Type B pancreatic cell (in vitro differentiated cells): Measurements from ENCODE around the gene TNK2. TPM values are rescaled to one million over a fixed set of nuclear protein-coding genes. Genes with fewer than 3 reads are reported as not detected.
"Not testable (repeated sequence)": the region's sequence is repeated elsewhere in the genome, so short reads cannot be mapped to it uniquely, and the experiment has no call there.

Experiments used
- DNase-seq: peaks from one replicate; pipeline ENCODE4 v3.0.0; 2021; ENCODE audit warnings: mixed read lengths; ENCODE audit not compliant: unreplicated experiment; ENCODE audit errors: extremely low spot score
- H3K27ac Mint-ChIP-seq: 2 replicates; pipeline ENCODE4 v1.8.0; 2021; ENCODE audit warnings: mild to moderate bottlenecking, mixed read lengths
- H3K27me3 Mint-ChIP-seq: 2 replicates; pipeline ENCODE4 v1.8.0; 2021; ENCODE audit warnings: mixed read lengths
- H3K36me3 Mint-ChIP-seq: 2 replicates; pipeline ENCODE4 v1.8.0; 2021; ENCODE audit warnings: mixed read lengths
- H3K4me1 Mint-ChIP-seq: one replicate; pipeline ENCODE4 v1.8.0; 2021; ENCODE audit warnings: mixed read lengths; ENCODE audit not compliant: unreplicated experiment
- H3K4me3 Mint-ChIP-seq: 2 replicates; pipeline ENCODE4 v1.8.0; 2021; ENCODE audit warnings: mild to moderate bottlenecking, mixed read lengths
- H3K9me3 Mint-ChIP-seq: 2 replicates; pipeline ENCODE4 v1.8.0; 2021; ENCODE audit warnings: mixed read lengths
- CTCF ChIP-seq: fragments of 200-600 bp; sonication (generic); conservative IDR thresholded peaks from 2 replicates; pipeline ENCODE4 v1.5.0; 2021; ENCODE audit warnings: antibody characterized with exemption, mild to moderate bottlenecking
- total RNA-seq: library from RNA; stranded (reverse); gene quantifications from 2 replicates; pipeline ENCODE4 v1.2.1, GENCODE V29; 2021; ENCODE audit warnings: low replicate concordance

Gene TNK2
- total RNA-seq, 1 donor from 2014 or later: 42.5 TPM

- H3K4me1 Mint-ChIP-seq: peaks cover 7% of the 10 kb centered on the region
- DNase-seq: no peak
- H3K4me3 Mint-ChIP-seq: no peak overlapping the region
- peaks cover 21% of the 10 kb centered on the region for H3K27me3 Mint-ChIP-seq
- H3K27ac Mint-ChIP-seq: no peak overlapping the region
- TF ChIP-seq CTCF: no peak
- H3K9me3 Mint-ChIP-seq: no peaks in the 10 kb centered on the region
- no peaks in the 10 kb centered on the region for H3K36me3 Mint-ChIP-seq
Observed at GRCh38 chr3:195921334-195921791, 13.0 kb upstream of the TNK2 start.

- TF ChIP-seq CTCF: no peak
- H3K4me1 Mint-ChIP-seq: peaks cover 15% of the 10 kb centered on the region
- no peaks in the 10 kb centered on the region for H3K9me3 Mint-ChIP-seq
- H3K27me3 Mint-ChIP-seq: peaks cover 26% of the 10 kb centered on the region
- H3K27ac Mint-ChIP-seq: no peak overlapping the region
- DNase-seq: no peak
- no peak overlapping the region for H3K4me3 Mint-ChIP-seq
- no peaks in the 10 kb centered on the region for H3K36me3 Mint-ChIP-seq
Observed at GRCh38 chr3:195918176-195918575, 9.8 kb upstream of the TNK2 start.

- Mint-ChIP-seq H3K36me3 (no peaks in the 10 kb centered on the region), H3K4me3 (no peak overlapping the region)
Observed at GRCh38 chr3:195916991-195917390, 8.6 kb upstream of the TNK2 start.

GRCh38 chr3:195916291-195916690 is 7.9 kb upstream of the TNK2 start:
- no peak overlapping the region for H3K27ac Mint-ChIP-seq
- H3K9me3 Mint-ChIP-seq: no peaks in the 10 kb centered on the region
- no peak for TF ChIP-seq CTCF
- H3K4me3 Mint-ChIP-seq: no peak overlapping the region
- DNase-seq: no peak
- peaks cover 10% of the 10 kb centered on the region for H3K4me1 Mint-ChIP-seq
- peaks cover 22% of the 10 kb centered on the region for H3K27me3 Mint-ChIP-seq
- no peaks in the 10 kb centered on the region for H3K36me3 Mint-ChIP-seq

More at GRCh38 chr3:195916991-195917390, 8.6 kb upstream of the TNK2 start:
- Mint-ChIP-seq H3K27ac (no peak overlapping the region), H3K27me3 (peaks cover 26% of the 10 kb centered on the region), H3K9me3 (no peaks in the 10 kb centered on the region), H3K4me1 (peaks cover 15% of the 10 kb centered on the region)
- no peak for DNase-seq
- no peak for TF ChIP-seq CTCF

GRCh38 chr3:195914648-195915473 is 6.5 kb upstream of the TNK2 start:
- DNase-seq: peak; percentile 92
- peak; percentile 99 for TF ChIP-seq CTCF
- Mint-ChIP-seq H3K27me3 (peaks cover 18% of the 10 kb centered on the region), H3K36me3 (no peaks in the 10 kb centered on the region), H3K27ac (peak overlapping the region; percentile 61), H3K4me1 (peaks cover 8% of the 10 kb centered on the region), H3K4me3 (peak overlapping the region; percentile 68), H3K9me3 (no peaks in the 10 kb centered on the region)

GRCh38 chr3:195914146-195914545 is 5.8 kb upstream of the TNK2 start:
- not testable (repeated sequence) for H3K27ac Mint-ChIP-seq, H3K4me1 Mint-ChIP-seq, H3K9me3 Mint-ChIP-seq, DNase-seq, H3K36me3 Mint-ChIP-seq, H3K4me3 Mint-ChIP-seq
- peaks cover 18% of the 10 kb centered on the region for H3K27me3 Mint-ChIP-seq
